H9 (cell line): Measurements from ENCODE around the gene CARS1. TPM values are rescaled to one million over a fixed set of nuclear protein-coding genes. Genes with fewer than 3 reads are reported as not detected.

Experiments
- DNase-seq: peaks from one replicate; pipeline ENCODE4 v3.0.0-alpha.2; 2017
- H2AFZ ChIP-seq: one replicate; pipeline ENCODE4 v1.6.1; 2013; ENCODE audit warnings: mild to moderate bottlenecking, low read length, control low read depth, moderate library complexity
- H2AK5ac ChIP-seq: 2 replicates; pipeline ENCODE4 v1.6.1; 2013; ENCODE audit warnings: low read length, control low read depth, mixed read lengths; ENCODE audit not compliant: insufficient read length
- H2BK120ac ChIP-seq: one replicate; pipeline ENCODE4 v1.6.1; 2013; ENCODE audit warnings: low read depth, mild to moderate bottlenecking, low read length, control low read depth, inconsistent platforms; ENCODE audit not compliant: poor library complexity, severe bottlenecking
- H2BK12ac ChIP-seq: 2 replicates; pipeline ENCODE4 v1.6.1; 2013; ENCODE audit warnings: low read length, control low read depth, mixed read lengths, low read depth; ENCODE audit not compliant: insufficient read length
- H2BK15ac ChIP-seq: 2 replicates; pipeline ENCODE4 v1.6.1; 2013; ENCODE audit warnings: low read depth, low read length, control low read depth
- H2BK20ac ChIP-seq: one replicate; pipeline ENCODE4 v1.6.1; 2013; ENCODE audit warnings: low read depth, mild to moderate bottlenecking, low read length, control low read depth, inconsistent platforms; ENCODE audit not compliant: poor library complexity, severe bottlenecking
- H2BK5ac ChIP-seq: 2 replicates; pipeline ENCODE4 v1.6.1; 2013; ENCODE audit warnings: low read length, control low read depth, mixed read lengths; ENCODE audit not compliant: insufficient read length
- H3K14ac ChIP-seq: 2 replicates; pipeline ENCODE4 v1.6.1; 2013; ENCODE audit warnings: low read length, control low read depth; ENCODE audit not compliant: insufficient read depth
- H3K18ac ChIP-seq: 2 replicates; pipeline ENCODE4 v1.6.1; 2013; ENCODE audit warnings: low read depth, mild to moderate bottlenecking, mixed read lengths, low read length, control low read depth; ENCODE audit not compliant: insufficient read length
- H3K23ac ChIP-seq: 2 replicates; pipeline ENCODE4 v1.6.1; 2013; ENCODE audit warnings: low read length, control low read depth, mixed read lengths, low read depth; ENCODE audit not compliant: insufficient read length
- H3K23me2 ChIP-seq: 2 replicates; pipeline ENCODE4 v1.6.1; 2013; ENCODE audit warnings: low read depth, mild to moderate bottlenecking, mixed read lengths, low read length, control low read depth; ENCODE audit not compliant: insufficient read length, poor library complexity, severe bottlenecking
- H3K27ac ChIP-seq: 2 replicates; pipeline ENCODE4 v1.5.1; 2013; ENCODE audit warnings: low read length, control low read depth, mixed read lengths, low read depth; ENCODE audit not compliant: insufficient read length
- H3K27me3 ChIP-seq: 2 replicates; pipeline ENCODE4 v1.6.1; 2013; ENCODE audit warnings: low read length, control low read depth, inconsistent platforms; ENCODE audit not compliant: insufficient read depth
- H3K4ac ChIP-seq: 2 replicates; pipeline ENCODE4 v1.6.1; 2013; ENCODE audit warnings: low read depth, mild to moderate bottlenecking, control low read depth, inconsistent platforms, low read length, moderate library complexity
- H3K4me1 ChIP-seq: 2 replicates; pipeline ENCODE4 v1.6.1; 2013; ENCODE audit warnings: low read length, control low read depth, inconsistent platforms; ENCODE audit not compliant: insufficient read depth
- H3K4me2 ChIP-seq: 2 replicates; pipeline ENCODE4 v1.6.1; 2013; ENCODE audit warnings: low read length, control low read depth, mixed read lengths; ENCODE audit not compliant: insufficient read length, insufficient read depth
- H3K56ac ChIP-seq: 2 replicates; pipeline ENCODE4 v1.6.1; 2013; ENCODE audit warnings: low read depth, mild to moderate bottlenecking, mixed read lengths, low read length, control low read depth; ENCODE audit not compliant: insufficient read length
- H3K79me1 ChIP-seq: 2 replicates; pipeline ENCODE4 v1.6.1; 2013; ENCODE audit warnings: low read depth, mild to moderate bottlenecking, moderate library complexity, low read length, control low read depth, inconsistent platforms; ENCODE audit not compliant: insufficient read depth, poor library complexity, severe bottlenecking
- H3K79me2 ChIP-seq: 2 replicates; pipeline ENCODE4 v1.6.1; 2013; ENCODE audit warnings: low read length, control low read depth, inconsistent platforms; ENCODE audit not compliant: insufficient read depth
- H3K9ac ChIP-seq: 2 replicates; pipeline ENCODE4 v1.6.1; 2013; ENCODE audit warnings: low read length, control low read depth, mixed read lengths; ENCODE audit not compliant: insufficient read length; ENCODE audit errors: extremely low read depth
- H3K9me3 ChIP-seq: one replicate; pipeline ENCODE4 v1.6.1; 2013; ENCODE audit warnings: low read depth, low read length, inconsistent platforms; ENCODE audit not compliant: control insufficient read depth
- H3T11ph ChIP-seq: one replicate; pipeline ENCODE4 v1.6.1; 2013; ENCODE audit warnings: mild to moderate bottlenecking, low read length, control low read depth, inconsistent platforms
- H4K20me1 ChIP-seq: one replicate; pipeline ENCODE4 v1.6.1; 2013; ENCODE audit not compliant: control insufficient read depth, insufficient read length, insufficient read depth
- H4K5ac ChIP-seq: 2 replicates; pipeline ENCODE4 v1.6.1; 2013; ENCODE audit warnings: low read depth, mild to moderate bottlenecking, mixed read lengths, low read length, control low read depth; ENCODE audit not compliant: insufficient read length
- H4K8ac ChIP-seq: replicated peaks from 2 replicates; pipeline ENCODE4 v1.6.1; 2013; ENCODE audit warnings: low read length, control low read depth, mixed read lengths, low read depth; ENCODE audit not compliant: insufficient read length
- H4K91ac ChIP-seq: 2 replicates; pipeline ENCODE4 v1.6.1; 2013; ENCODE audit warnings: low read depth, mild to moderate bottlenecking, moderate library complexity, mixed read lengths, low read length, control low read depth; ENCODE audit not compliant: insufficient read length
- H3K27ac Mint-ChIP-seq, 3 experiments: 2 replicates in 2 of 3; 3 replicates in 1 of 3; pipeline ENCODE4 v1.8.0; 2020 to 2021; ENCODE audit warnings: mixed read lengths in 3 of 3, mild to moderate bottlenecking in 1 of 3, moderate library complexity in 1 of 3
- H3K27me3 Mint-ChIP-seq: 2 replicates; pipeline ENCODE4 v1.8.0; 2021; ENCODE audit warnings: low read depth, mild to moderate bottlenecking, moderate library complexity, mixed read lengths
- H3K36me3 Mint-ChIP-seq, 3 experiments: 2 replicates in 2 of 3; 3 replicates in 1 of 3; pipeline ENCODE4 v1.8.0; 2020 to 2021; ENCODE audit warnings: low read depth in 3 of 3, mixed read lengths in 3 of 3; ENCODE audit not compliant: insufficient read depth in 1 of 3
- H3K4me1 Mint-ChIP-seq, 2 experiments: 2 replicates each; pipeline ENCODE4 v1.8.0; 2020; ENCODE audit warnings: mixed read lengths in 2 of 2
- H3K4me3 Mint-ChIP-seq, 2 experiments: 2 replicates in 1 of 2; 3 replicates in 1 of 2; pipeline ENCODE4 v1.8.0; 2020 to 2021; ENCODE audit warnings: mild to moderate bottlenecking in 2 of 2, mixed read lengths in 2 of 2, moderate library complexity in 1 of 2
- H3K9me3 Mint-ChIP-seq, 2 experiments: 2 replicates in 1 of 2; 3 replicates in 1 of 2; pipeline ENCODE4 v1.8.0; 2020; ENCODE audit warnings: mild to moderate bottlenecking in 2 of 2, mixed read lengths in 2 of 2, moderate library complexity in 1 of 2
- CTCF ChIP-seq: fragments of 200-600 bp; sonication (generic); conservative IDR thresholded peaks from 3 replicates; pipeline ENCODE4 v1.8.0; 2021; ENCODE audit warnings: antibody characterized with exemption, mild to moderate bottlenecking
- WGBS: extraction: QIAGEN DNeasy Blood & Tissue Kit; methylation state at CpG from one replicate; pipeline ENCODE4 v1.1.7; 2013; ENCODE audit warnings: missing lambda C conversion rate, low lambda C conversion rate, mixed read lengths; ENCODE audit not compliant: insufficient read length; ENCODE audit errors: extremely low coverage; 5-methylcytosine and 5-hydroxymethylcytosine counted together
- total RNA-seq: library from RNA; stranded (reverse); gene quantifications from 2 replicates; pipeline ENCODE4 v1.2.1, GENCODE V29; 2021

CARS1 gene
- total RNA-seq, 1 experiment from 2014 or later: 92.3 TPM

DNA sequence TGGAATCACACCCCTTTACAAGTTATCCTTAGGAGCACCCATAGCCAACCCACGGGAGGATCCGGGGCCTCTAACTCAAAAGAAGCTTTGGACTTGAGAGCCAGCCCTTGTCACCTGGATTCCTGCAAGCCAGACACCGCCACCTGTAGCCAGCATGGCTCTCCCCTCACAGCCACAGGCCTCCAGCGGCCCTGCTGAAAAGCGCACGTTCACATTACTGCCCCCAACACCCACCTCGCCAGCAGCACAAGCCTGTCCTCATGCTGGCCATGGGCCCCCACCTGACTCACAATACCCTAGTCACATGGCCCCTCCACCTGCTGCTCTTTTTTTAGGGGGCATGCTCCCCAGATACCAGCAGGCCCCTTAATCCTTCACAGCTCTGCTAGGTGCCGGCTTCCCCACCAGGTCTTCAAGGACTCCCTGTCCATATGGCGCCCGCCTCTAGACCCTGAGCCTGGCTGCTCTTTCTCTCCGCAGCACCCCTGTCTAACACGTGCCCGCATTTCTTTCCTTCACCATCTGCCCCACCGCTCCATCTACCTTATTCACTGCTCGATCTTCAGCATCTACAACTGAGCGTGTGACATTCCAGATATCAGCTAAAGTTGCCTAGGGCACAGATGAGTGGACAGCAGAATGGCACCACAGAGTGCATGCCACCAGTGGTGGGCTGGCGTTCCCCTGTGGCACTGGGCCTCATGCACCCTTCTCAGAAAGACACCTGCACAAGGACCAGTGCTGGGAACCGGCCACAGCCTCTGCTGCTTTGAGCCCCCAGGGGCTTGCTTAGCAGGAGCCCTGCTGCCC lies 6.6 kb downstream of the CARS1 start:
- Mint-ChIP-seq H3K36me3 (peaks cover 10 to 46% (median 44%) of the 10 kb centered on the region in 3 experiments; a peak in 6 of 7 replicates), H3K27ac (peak overlapping the region in 2 of 3 experiments; percentile 31 to 53; a peak in 4 of 7 replicates), H3K27me3 (no peaks in the 10 kb centered on the region), H3K4me1 (peaks cover 34 to 37% of the 10 kb centered on the region in 2 experiments), H3K9me3 (no peaks in the 10 kb centered on the region), H3K4me3 (no peak overlapping the region)
- no peak overlapping the region for H4K8ac ChIP-seq
- H3K9me3 ChIP-seq: no peaks in the 10 kb centered on the region
- no peaks in the 10 kb centered on the region for H3K23me2 ChIP-seq
- no peak overlapping the region for H2AK5ac ChIP-seq
- no peak overlapping the region for H2BK12ac ChIP-seq
- no peak overlapping the region for H2BK5ac ChIP-seq
- H3K4me1 ChIP-seq: no peaks in the 10 kb centered on the region
- H3K18ac ChIP-seq: no peak overlapping the region
- no peak overlapping the region for H3K4me2 ChIP-seq
- H3K27ac ChIP-seq: no peak overlapping the region
- TF ChIP-seq CTCF: no peak
- no peak overlapping the region for H3K14ac ChIP-seq
- no peak overlapping the region for H2BK120ac ChIP-seq
- H2AFZ ChIP-seq: no peak overlapping the region
- H2BK15ac ChIP-seq: no peak overlapping the region
- H3K9ac ChIP-seq: no peak overlapping the region
- no peaks in the 10 kb centered on the region for H4K20me1 ChIP-seq
- no CpG with 5 or more reads among the region's 18 CpGs for WGBS
- no peak for DNase-seq
- H3T11ph ChIP-seq: no peak overlapping the region
- H3K4ac ChIP-seq: no peak overlapping the region
- no peak overlapping the region for H3K56ac ChIP-seq
- H3K79me2 ChIP-seq: peaks cover 27% of the 10 kb centered on the region; the same call in 1 of the 2 replicates
- no peak overlapping the region for H4K5ac ChIP-seq
- no peaks in the 10 kb centered on the region for H3K27me3 ChIP-seq
- H3K79me1 ChIP-seq: peaks cover 7% of the 10 kb centered on the region
- H3K23ac ChIP-seq: no peak overlapping the region
- no peak overlapping the region for H2BK20ac ChIP-seq
- no peak overlapping the region for H4K91ac ChIP-seq
